SK-N-SH (cell line): ENCODE data around the gene KLRC1.

Experiments used
- EP300 ChIP-seq, 2 experiments: IDR thresholded peaks; 2 replicates each; pipeline versions ENCODE4 v1.4.0 to v1.6.1; 2012; ENCODE audit warnings: borderline replicate concordance in 1 of 2, low read depth in 1 of 2, low read length in 1 of 2
- RAD21 ChIP-seq: IDR thresholded peaks from 2 replicates; pipeline ENCODE4 v1.6.1; 2012; ENCODE audit warnings: mild to moderate bottlenecking, low read length
- SMC3 ChIP-seq: IDR thresholded peaks from 2 replicates; pipeline ENCODE4 v1.6.1; 2012; ENCODE audit warnings: low read depth, low read length, improper control_type of control experiment
- YY1 ChIP-seq: IDR thresholded peaks from 2 replicates; pipeline ENCODE4 v1.4.0; 2012; ENCODE audit warnings: low read depth, mild to moderate bottlenecking
- TF ChIP-seq, protein P1 (sequence below): IDR thresholded peaks from 2 replicates; pipeline ENCODE4 v1.4.0; 2012; ENCODE audit warnings: low read depth
- TF ChIP-seq, protein P2 (sequence below): fragments of 150-350 bp; IDR thresholded peaks from 2 replicates; pipeline ENCODE4 v1.6.1; 2017; ENCODE audit warnings: antibody characterized with exemption, low read length, low read depth, borderline replicate concordance
- TF ChIP-seq, protein P3 (sequence below): fragments of 200-600 bp; sonication (generic); IDR thresholded peaks from 2 replicates; pipeline ENCODE4 v1.6.1; 2017; ENCODE audit warnings: antibody characterized with exemption, mild to moderate bottlenecking, moderate library complexity

DNA sequence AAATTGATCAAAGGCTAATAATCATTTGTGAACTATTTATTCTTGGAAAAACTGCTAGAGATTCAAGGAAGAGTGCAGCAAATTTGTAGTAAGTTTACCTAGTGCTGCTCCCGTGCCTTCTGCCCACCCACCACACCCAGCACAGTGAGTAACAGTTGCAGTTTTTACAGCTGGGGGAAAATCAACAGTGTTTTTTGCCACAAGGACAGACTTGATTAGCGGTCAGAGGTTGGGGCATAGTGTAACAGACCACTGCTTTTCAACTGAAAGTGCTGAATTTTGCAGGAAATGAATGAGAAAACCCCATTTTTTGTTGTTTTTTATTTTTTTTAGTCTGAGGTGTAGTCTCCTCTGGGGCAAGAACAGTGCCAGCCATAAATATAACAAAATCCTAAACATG is 55.9 kb downstream of the KLRC1 start:
- no peak for TF ChIP-seq EP300 (IDR thresholded peaks at IDR 0.05; ENCODE audit: borderline replicate concordance in 1 of 2, low read depth in 1 of 2, low read length in 1 of 2)
- no peak for TF ChIP-seq SMC3
- TF ChIP-seq, protein P1, sequence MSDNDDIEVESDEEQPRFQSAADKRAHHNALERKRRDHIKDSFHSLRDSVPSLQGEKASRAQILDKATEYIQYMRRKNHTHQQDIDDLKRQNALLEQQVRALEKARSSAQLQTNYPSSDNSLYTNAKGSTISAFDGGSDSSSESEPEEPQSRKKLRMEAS, result no peak
- TF ChIP-seq YY1, result no peak
- TF ChIP-seq, protein P2, sequence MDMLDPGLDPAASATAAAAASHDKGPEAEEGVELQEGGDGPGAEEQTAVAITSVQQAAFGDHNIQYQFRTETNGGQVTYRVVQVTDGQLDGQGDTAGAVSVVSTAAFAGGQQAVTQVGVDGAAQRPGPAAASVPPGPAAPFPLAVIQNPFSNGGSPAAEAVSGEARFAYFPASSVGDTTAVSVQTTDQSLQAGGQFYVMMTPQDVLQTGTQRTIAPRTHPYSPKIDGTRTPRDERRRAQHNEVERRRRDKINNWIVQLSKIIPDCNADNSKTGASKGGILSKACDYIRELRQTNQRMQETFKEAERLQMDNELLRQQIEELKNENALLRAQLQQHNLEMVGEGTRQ, result no peak
- TF ChIP-seq RAD21, result no peak
- TF ChIP-seq, protein P3, sequence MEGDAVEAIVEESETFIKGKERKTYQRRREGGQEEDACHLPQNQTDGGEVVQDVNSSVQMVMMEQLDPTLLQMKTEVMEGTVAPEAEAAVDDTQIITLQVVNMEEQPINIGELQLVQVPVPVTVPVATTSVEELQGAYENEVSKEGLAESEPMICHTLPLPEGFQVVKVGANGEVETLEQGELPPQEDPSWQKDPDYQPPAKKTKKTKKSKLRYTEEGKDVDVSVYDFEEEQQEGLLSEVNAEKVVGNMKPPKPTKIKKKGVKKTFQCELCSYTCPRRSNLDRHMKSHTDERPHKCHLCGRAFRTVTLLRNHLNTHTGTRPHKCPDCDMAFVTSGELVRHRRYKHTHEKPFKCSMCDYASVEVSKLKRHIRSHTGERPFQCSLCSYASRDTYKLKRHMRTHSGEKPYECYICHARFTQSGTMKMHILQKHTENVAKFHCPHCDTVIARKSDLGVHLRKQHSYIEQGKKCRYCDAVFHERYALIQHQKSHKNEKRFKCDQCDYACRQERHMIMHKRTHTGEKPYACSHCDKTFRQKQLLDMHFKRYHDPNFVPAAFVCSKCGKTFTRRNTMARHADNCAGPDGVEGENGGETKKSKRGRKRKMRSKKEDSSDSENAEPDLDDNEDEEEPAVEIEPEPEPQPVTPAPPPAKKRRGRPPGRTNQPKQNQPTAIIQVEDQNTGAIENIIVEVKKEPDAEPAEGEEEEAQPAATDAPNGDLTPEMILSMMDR, result no peak
